Activated B cell treated with CpG ODN at 0.5 μM for 24 hours (primary cell): ENCODE measurements around the gene ABCA7. TPM values are rescaled to one million over a fixed set of nuclear protein-coding genes. Genes with fewer than 3 reads are reported as not detected.

Experiments
- ATAC-seq: fragments of 200-7000 bp; cut with Tn5 transposase; one replicate; pipeline ENCODE4 v1.10.0; 2021; ENCODE audit warnings: low read depth, mild to moderate bottlenecking, moderate library complexity
- CTCF ChIA-PET: fragments of 350-600 bp; sonication (Branson Sonifier 250); formaldehyde crosslinking; loops from one replicate; lab custom pipeline; 2021; ENCODE audit warnings: antibody characterized with exemption; lab: Charles Lee
- POLR2A ChIA-PET: fragments of 350-600 bp; sonication (Branson Sonifier 250); formaldehyde crosslinking; loops from one replicate; lab custom pipeline; 2021; ENCODE audit warnings: antibody characterized with exemption; lab: Charles Lee
- DNase-seq: peaks from one replicate; pipeline ENCODE4 v3.0.0; 2022
- H3K27ac Mint-ChIP-seq: one replicate; pipeline ENCODE4 v1.8.0; 2020; ENCODE audit warnings: mixed read lengths
- H3K27me3 Mint-ChIP-seq: one replicate; pipeline ENCODE4 v1.8.0; 2021; ENCODE audit warnings: mixed read lengths
- H3K36me3 Mint-ChIP-seq: one replicate; pipeline ENCODE4 v1.8.0; 2021; ENCODE audit warnings: low read depth, mixed read lengths
- H3K4me1 Mint-ChIP-seq: one replicate; pipeline ENCODE4 v1.8.0; 2021; ENCODE audit warnings: mixed read lengths
- H3K4me3 Mint-ChIP-seq: one replicate; pipeline ENCODE4 v1.8.0; 2020; ENCODE audit warnings: mild to moderate bottlenecking, mixed read lengths
- H3K9me3 Mint-ChIP-seq: one replicate; pipeline ENCODE4 v1.8.0; 2020; ENCODE audit warnings: mixed read lengths
- CTCF ChIP-seq: fragments of 200-600 bp; IDR thresholded peaks from one replicate; pipeline ENCODE4 v1.8.0; 2022; ENCODE audit warnings: antibody characterized with exemption, mild to moderate bottlenecking
- intact Hi-C: fragments of 100-400 bp; cut with micrococcal nuclease; formaldehyde crosslinking; loops from one replicate; pipeline ENCODE4 v1.15.1; 2024
- total RNA-seq: library from RNA; stranded (reverse); gene quantifications from 2 replicates; pipeline ENCODE4 v1.2.3, GENCODE V29; 2022

The ABCA7 gene
- total RNA-seq, 1 donor from 2014 or later = 188 TPM

GRCh38 chr19:1087813-1088415 lies 48.0 kb downstream of the ABCA7 start:
- peaks cover 46% of the 10 kb centered on the region for H3K4me1 Mint-ChIP-seq
- ChIA-PET CTCF (interaction anchor here (1.1 to 2.4 kb wide), 4 partner anchors 12 to 61 kb away, joined by 4 to 13 read pairs (median 6); partner anchors contain the start of gene CNN2), POLR2A (interaction anchor here (0.5 to 10.8 kb wide), 15 partner anchors 12 to 181 kb away, joined by 3 to 184 read pairs (median 4); partner anchors contain the start of genes ABCA7, ARHGAP45, CIRBP and CNN2)
- no peak for TF ChIP-seq CTCF
- peak overlapping the region; percentile 92 for H3K27ac Mint-ChIP-seq
- no peaks in the 10 kb centered on the region for H3K9me3 Mint-ChIP-seq
- intact Hi-C loops = loop anchor here (1.0 to 2.0 kb wide), 2 partner anchors 11 to 31 kb away; no protein-coding TSS in a partner anchor
- ATAC-seq (peak; percentile 64), DNase-seq (peak; percentile 45)
- peak overlapping the region; percentile 66 for H3K4me3 Mint-ChIP-seq
- H3K36me3 Mint-ChIP-seq = peaks cover 55% of the 10 kb centered on the region
- no peaks in the 10 kb centered on the region for H3K27me3 Mint-ChIP-seq

GRCh38 chr19:1088416-1089010 lies 48.6 kb downstream of the ABCA7 start:
- DNase-seq (no peak), ATAC-seq (peak; percentile 9)
- H3K27me3 Mint-ChIP-seq = no peaks in the 10 kb centered on the region
- H3K4me3 Mint-ChIP-seq = no peak overlapping the region
- H3K27ac Mint-ChIP-seq = peak overlapping the region; percentile 92
- H3K4me1 Mint-ChIP-seq = peaks cover 48% of the 10 kb centered on the region
- ChIA-PET CTCF (interaction anchor here (1.0 to 2.4 kb wide), 6 partner anchors 12 to 62 kb away, joined by 4 to 13 read pairs (median 5); partner anchors contain the start of genes ARHGAP45 and CNN2), POLR2A (interaction anchor here (0.5 to 10.8 kb wide), 15 partner anchors 13 to 184 kb away, joined by 3 to 184 read pairs (median 5); partner anchors contain the start of genes ABCA7, ARHGAP45, CNN2 and GPX4)
- no peak for TF ChIP-seq CTCF
- intact Hi-C loops = no loop called here
- no peaks in the 10 kb centered on the region for H3K9me3 Mint-ChIP-seq
- H3K36me3 Mint-ChIP-seq = peaks cover 56% of the 10 kb centered on the region

GRCh38 chr19:1089126-1089771 lies 49.3 kb downstream of the ABCA7 start:
- no peak for TF ChIP-seq CTCF
- peak overlapping the region; percentile 41 for H3K27ac Mint-ChIP-seq
- H3K36me3 Mint-ChIP-seq = peaks cover 51% of the 10 kb centered on the region
- no peak overlapping the region for H3K4me3 Mint-ChIP-seq
- ATAC-seq = no peak
- no peaks in the 10 kb centered on the region for H3K27me3 Mint-ChIP-seq
- ChIA-PET CTCF (interaction anchor here (1.0 to 2.4 kb wide), 3 partner anchors 22 to 32 kb away, joined by 4 to 13 read pairs (median 4); partner anchors contain the start of gene ARHGAP45), POLR2A (interaction anchor here (0.6 to 10.8 kb wide), 12 partner anchors 14 to 185 kb away, joined by 3 to 184 read pairs (median 12); partner anchors contain the start of genes ABCA7, ARHGAP45, CNN2 and GPX4)
- H3K9me3 Mint-ChIP-seq = no peaks in the 10 kb centered on the region
- H3K4me1 Mint-ChIP-seq = peaks cover 50% of the 10 kb centered on the region
- intact Hi-C loops = no loop called here
- DNase-seq = peak; percentile 21

GRCh38 chr19:1089891-1090290 lies 50.0 kb downstream of the ABCA7 start:
- no peak overlapping the region for H3K4me3 Mint-ChIP-seq
- DNase-seq (no peak), ATAC-seq (no peak)
- peaks cover 46% of the 10 kb centered on the region for H3K36me3 Mint-ChIP-seq
- POLR2A ChIA-PET = interaction anchor here (0.6 to 10.8 kb wide), 10 partner anchors 14 to 401 kb away, joined by 4 to 184 read pairs (median 12); partner anchors contain the start of genes ABCA7, ARHGAP45, CNN2 and GPX4
- H3K4me1 Mint-ChIP-seq = peaks cover 54% of the 10 kb centered on the region
- no peaks in the 10 kb centered on the region for H3K27me3 Mint-ChIP-seq
- no peak for TF ChIP-seq CTCF
- no peak overlapping the region for H3K27ac Mint-ChIP-seq
- CTCF ChIA-PET = interaction anchor here (1.2 to 2.4 kb wide), 3 partner anchors 23 to 32 kb away, joined by 3 to 13 read pairs (median 4); no protein-coding TSS in a partner anchor
- intact Hi-C loops = no loop called here
- H3K9me3 Mint-ChIP-seq = no peaks in the 10 kb centered on the region
